Neural cell (in vitro differentiated cells): ENCODE measurements around the gene PDE8B. TPM values are rescaled to one million over a fixed set of nuclear protein-coding genes. Genes with fewer than 3 reads are reported as not detected.

Experiments used
- H2AFZ ChIP-seq: fragments of 200-600, 300-800 bp; sonication (generic), shearing (Covaris generic); 2 replicates; pipeline ENCODE4 v1.6.0; 2014; ENCODE audit warnings: low read depth, mild to moderate bottlenecking, antibody characterized with exemption, low read length, moderate library complexity
- H3F3A ChIP-seq: fragments of 200-600 bp; shearing (Covaris generic); 2 replicates; pipeline ENCODE4 v1.6.1; 2016; ENCODE audit warnings: mild to moderate bottlenecking, moderate library complexity, mixed read lengths, antibody characterized with exemption, low read length; ENCODE audit not compliant: insufficient read depth, poor library complexity, severe bottlenecking
- H3K27ac ChIP-seq: fragments of 200-600, 300-800 bp; sonication (generic), shearing (Covaris generic); 2 replicates; pipeline ENCODE4 v1.5.1; 2014; ENCODE audit warnings: mild to moderate bottlenecking, low read length, moderate library complexity
- H3K27me3 ChIP-seq: fragments of 300-800, 200-600 bp; sonication (generic), shearing (Covaris generic); 2 replicates; pipeline ENCODE4 v1.6.0; 2014; ENCODE audit warnings: mild to moderate bottlenecking, low read depth, low read length, moderate library complexity; ENCODE audit not compliant: insufficient read depth
- H3K36me3 ChIP-seq: fragments of 300-800, 200-600 bp; sonication (generic), shearing (Covaris generic); 2 replicates; pipeline ENCODE4 v1.5.1; 2014; ENCODE audit warnings: mild to moderate bottlenecking, antibody characterized with exemption, low read length, moderate library complexity; ENCODE audit not compliant: insufficient read depth
- H3K4me2 ChIP-seq: fragments of 300-800, 200-600 bp; sonication (generic), shearing (Covaris generic); 2 replicates; pipeline ENCODE4 v1.6.0; 2014; ENCODE audit warnings: mild to moderate bottlenecking, low read length
- H3K4me3 ChIP-seq: fragments of 300-800, 200-600 bp; sonication (generic), shearing (Covaris generic); 2 replicates; pipeline ENCODE4 v1.5.1; 2014; ENCODE audit warnings: mild to moderate bottlenecking, low read length, moderate library complexity
- H3K79me2 ChIP-seq: fragments of 200-600 bp; shearing (Covaris generic); replicated peaks from 2 replicates; pipeline ENCODE4 v1.6.0; 2014; ENCODE audit warnings: mild to moderate bottlenecking, low read length, moderate library complexity; ENCODE audit not compliant: insufficient read depth
- H3K9ac ChIP-seq: fragments of 300-800, 200-600 bp; sonication (generic), shearing (Covaris generic); 2 replicates; pipeline ENCODE4 v1.6.1; 2016; ENCODE audit warnings: mild to moderate bottlenecking, low read length, mixed read lengths
- H3K9me2 ChIP-seq: fragments of 200-600 bp; shearing (Covaris generic); 2 replicates; pipeline ENCODE4 v1.6.1; 2016; ENCODE audit warnings: mild to moderate bottlenecking, low read length, mixed read lengths; ENCODE audit not compliant: insufficient read depth
- H3K9me3 ChIP-seq: fragments of 200-600, 300-800 bp; sonication (generic), shearing (Covaris generic); 2 replicates; pipeline ENCODE4 v1.6.1; 2016; ENCODE audit warnings: mild to moderate bottlenecking, mixed run types, low read length, moderate library complexity, mixed read lengths
- H4K20me1 ChIP-seq: fragments of 200-600 bp; shearing (Covaris generic); 2 replicates; pipeline ENCODE4 v1.6.1; 2016; ENCODE audit warnings: mild to moderate bottlenecking, mixed run types; ENCODE audit not compliant: insufficient read depth
- EP300 ChIP-seq: fragments of 450-650 bp; conservative IDR thresholded peaks from 2 replicates; pipeline ENCODE4 v1.6.1; 2014; ENCODE audit warnings: antibody characterized with exemption, mild to moderate bottlenecking, moderate library complexity; ENCODE audit not compliant: poor library complexity, severe bottlenecking
- EZH2 ChIP-seq: fragments of 200-600, 300-800 bp; shearing (Covaris generic), sonication (generic); IDR thresholded peaks from 2 replicates; pipeline ENCODE4 v1.6.1; 2014; ENCODE audit warnings: antibody characterized with exemption, low read length, borderline replicate concordance, mild to moderate bottlenecking; ENCODE audit not compliant: insufficient read depth, poor library complexity, severe bottlenecking
- MXI1 ChIP-seq: fragments of 450-650 bp; conservative IDR thresholded peaks from 2 replicates; pipeline ENCODE4 v1.6.1; 2014; ENCODE audit warnings: antibody characterized with exemption, mild to moderate bottlenecking; ENCODE audit not compliant: poor library complexity, severe bottlenecking
- POLR2AphosphoS5 ChIP-seq: IDR thresholded peaks from 2 replicates; pipeline ENCODE4 v1.6.1; 2012
- RAD21 ChIP-seq: fragments of 450-650 bp; conservative IDR thresholded peaks from 2 replicates; pipeline ENCODE4 v1.6.1; 2014; ENCODE audit warnings: antibody characterized with exemption, mild to moderate bottlenecking, moderate library complexity
- SMC3 ChIP-seq: fragments of 450-650 bp; conservative IDR thresholded peaks from 2 replicates; pipeline ENCODE4 v1.6.1; 2014; ENCODE audit warnings: antibody characterized with exemption, mild to moderate bottlenecking, moderate library complexity; ENCODE audit not compliant: poor library complexity
- TAF1 ChIP-seq: IDR thresholded peaks from 2 replicates; pipeline ENCODE4 v1.6.1; 2012; ENCODE audit warnings: low read depth
- polyA plus RNA-seq: library from polyadenylated mRNA; depleted of rRNA; stranded (reverse); fragments of >200 nt; gene quantifications from 2 replicates; pipeline ENCODE4 v1.2.3, GENCODE V29; 2014
- TF ChIP-seq, protein P1 (sequence below): fragments of 450-650 bp; IDR thresholded peaks from 2 replicates; pipeline ENCODE4 v1.5.1; 2014; ENCODE audit warnings: antibody characterized with exemption, mild to moderate bottlenecking, moderate library complexity; ENCODE audit not compliant: poor library complexity, severe bottlenecking
- TF ChIP-seq, protein P2 (sequence below): IDR thresholded peaks from 2 replicates; pipeline ENCODE4 v1.6.1; 2012; ENCODE audit warnings: borderline replicate concordance

The PDE8B gene
- polyA plus RNA-seq, 1 donor from 2014 or later, result 0.22 TPM

DNA sequence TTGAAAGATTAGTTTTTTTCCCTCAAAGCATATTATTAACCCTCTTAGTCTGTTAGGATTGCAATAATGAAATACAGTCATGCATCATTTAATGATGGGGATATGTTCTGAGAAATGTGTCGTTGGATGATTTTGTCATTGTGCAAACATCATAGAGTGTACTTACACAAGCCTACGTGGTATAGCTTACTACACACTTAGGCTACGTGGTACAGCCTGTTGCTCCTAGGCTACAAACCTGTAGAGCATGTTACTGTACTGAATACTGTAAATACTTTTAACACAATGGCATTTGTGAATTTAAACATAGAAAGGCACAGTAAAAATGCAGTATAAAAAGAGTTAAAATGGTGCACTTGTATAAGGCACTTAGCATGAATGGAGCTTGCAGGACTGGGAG, 132.7 kb downstream of the PDE8B start:
- no peaks in the 10 kb centered on the region for H3K9me3 ChIP-seq
- no peak for TF ChIP-seq SMC3
- no peak for TF ChIP-seq TAF1
- no peak for TF ChIP-seq MXI1
- TF ChIP-seq EP300, result no peak
- no peak for TF ChIP-seq EZH2
- TF ChIP-seq, protein P1, sequence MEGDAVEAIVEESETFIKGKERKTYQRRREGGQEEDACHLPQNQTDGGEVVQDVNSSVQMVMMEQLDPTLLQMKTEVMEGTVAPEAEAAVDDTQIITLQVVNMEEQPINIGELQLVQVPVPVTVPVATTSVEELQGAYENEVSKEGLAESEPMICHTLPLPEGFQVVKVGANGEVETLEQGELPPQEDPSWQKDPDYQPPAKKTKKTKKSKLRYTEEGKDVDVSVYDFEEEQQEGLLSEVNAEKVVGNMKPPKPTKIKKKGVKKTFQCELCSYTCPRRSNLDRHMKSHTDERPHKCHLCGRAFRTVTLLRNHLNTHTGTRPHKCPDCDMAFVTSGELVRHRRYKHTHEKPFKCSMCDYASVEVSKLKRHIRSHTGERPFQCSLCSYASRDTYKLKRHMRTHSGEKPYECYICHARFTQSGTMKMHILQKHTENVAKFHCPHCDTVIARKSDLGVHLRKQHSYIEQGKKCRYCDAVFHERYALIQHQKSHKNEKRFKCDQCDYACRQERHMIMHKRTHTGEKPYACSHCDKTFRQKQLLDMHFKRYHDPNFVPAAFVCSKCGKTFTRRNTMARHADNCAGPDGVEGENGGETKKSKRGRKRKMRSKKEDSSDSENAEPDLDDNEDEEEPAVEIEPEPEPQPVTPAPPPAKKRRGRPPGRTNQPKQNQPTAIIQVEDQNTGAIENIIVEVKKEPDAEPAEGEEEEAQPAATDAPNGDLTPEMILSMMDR, result no peak
- TF ChIP-seq, protein P2, sequence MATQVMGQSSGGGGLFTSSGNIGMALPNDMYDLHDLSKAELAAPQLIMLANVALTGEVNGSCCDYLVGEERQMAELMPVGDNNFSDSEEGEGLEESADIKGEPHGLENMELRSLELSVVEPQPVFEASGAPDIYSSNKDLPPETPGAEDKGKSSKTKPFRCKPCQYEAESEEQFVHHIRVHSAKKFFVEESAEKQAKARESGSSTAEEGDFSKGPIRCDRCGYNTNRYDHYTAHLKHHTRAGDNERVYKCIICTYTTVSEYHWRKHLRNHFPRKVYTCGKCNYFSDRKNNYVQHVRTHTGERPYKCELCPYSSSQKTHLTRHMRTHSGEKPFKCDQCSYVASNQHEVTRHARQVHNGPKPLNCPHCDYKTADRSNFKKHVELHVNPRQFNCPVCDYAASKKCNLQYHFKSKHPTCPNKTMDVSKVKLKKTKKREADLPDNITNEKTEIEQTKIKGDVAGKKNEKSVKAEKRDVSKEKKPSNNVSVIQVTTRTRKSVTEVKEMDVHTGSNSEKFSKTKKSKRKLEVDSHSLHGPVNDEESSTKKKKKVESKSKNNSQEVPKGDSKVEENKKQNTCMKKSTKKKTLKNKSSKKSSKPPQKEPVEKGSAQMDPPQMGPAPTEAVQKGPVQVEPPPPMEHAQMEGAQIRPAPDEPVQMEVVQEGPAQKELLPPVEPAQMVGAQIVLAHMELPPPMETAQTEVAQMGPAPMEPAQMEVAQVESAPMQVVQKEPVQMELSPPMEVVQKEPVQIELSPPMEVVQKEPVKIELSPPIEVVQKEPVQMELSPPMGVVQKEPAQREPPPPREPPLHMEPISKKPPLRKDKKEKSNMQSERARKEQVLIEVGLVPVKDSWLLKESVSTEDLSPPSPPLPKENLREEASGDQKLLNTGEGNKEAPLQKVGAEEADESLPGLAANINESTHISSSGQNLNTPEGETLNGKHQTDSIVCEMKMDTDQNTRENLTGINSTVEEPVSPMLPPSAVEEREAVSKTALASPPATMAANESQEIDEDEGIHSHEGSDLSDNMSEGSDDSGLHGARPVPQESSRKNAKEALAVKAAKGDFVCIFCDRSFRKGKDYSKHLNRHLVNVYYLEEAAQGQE, result no peak
- TF ChIP-seq POLR2AphosphoS5, result no peak
- no peak for TF ChIP-seq RAD21

DNA sequence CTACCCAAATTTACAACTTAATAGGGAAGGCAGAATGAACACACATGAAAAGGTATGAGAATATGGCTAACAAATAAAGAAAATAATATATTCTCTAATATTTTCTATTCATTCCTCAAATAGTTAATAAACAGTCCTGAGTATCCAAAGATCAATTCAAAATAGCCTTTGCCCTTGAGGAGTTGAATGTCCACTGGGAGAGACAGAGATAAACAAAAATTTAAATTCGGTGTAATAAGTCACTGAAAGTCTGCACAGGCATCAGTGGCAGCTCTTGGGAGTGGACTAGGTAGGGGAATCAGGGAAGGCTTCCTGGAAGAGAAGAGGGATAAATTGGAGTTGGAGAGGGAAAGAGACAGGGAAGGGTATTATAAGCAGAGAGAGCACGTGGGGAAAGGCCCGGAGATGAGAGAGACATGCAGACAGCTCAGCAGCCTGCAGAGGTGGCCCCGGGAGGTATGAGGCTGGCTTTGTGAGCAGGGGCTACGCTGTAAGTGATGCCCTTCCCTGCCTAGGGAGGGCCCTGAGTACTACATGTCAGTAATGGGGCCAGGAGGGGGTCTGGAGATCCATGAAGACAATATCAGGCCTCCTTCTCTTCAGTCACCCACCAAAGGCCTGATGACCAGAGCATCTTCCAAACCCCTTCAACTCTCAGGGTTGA, 137.1 kb downstream of the PDE8B start:
- TF ChIP-seq, protein P2, result no peak
- TF ChIP-seq SMC3 (no peak), RAD21 (no peak), EP300 (no peak), POLR2AphosphoS5 (no peak), TAF1 (no peak), EZH2 (no peak), MXI1 (no peak)
- TF ChIP-seq, protein P1, result no peak
- Histone ChIP-seq H3F3A (no peaks in the 10 kb centered on the region), H3K4me2 (no peak overlapping the region), H3K9me2 (no peaks in the 10 kb centered on the region), H3K4me3 (no peak overlapping the region), H3K27ac (no peak overlapping the region), H3K36me3 (no peaks in the 10 kb centered on the region), H2AFZ (no peak overlapping the region), H3K9me3 (no peaks in the 10 kb centered on the region), H4K20me1 (no peaks in the 10 kb centered on the region), H3K27me3 (no peaks in the 10 kb centered on the region), H3K9ac (no peak overlapping the region), H3K79me2 (no peaks in the 10 kb centered on the region)

More for the DNA sequence above, 132.7 kb downstream of the PDE8B start:
- Histone ChIP-seq H2AFZ (no peak overlapping the region), H4K20me1 (no peaks in the 10 kb centered on the region), H3K9ac (no peak overlapping the region), H3F3A (no peaks in the 10 kb centered on the region), H3K36me3 (no peaks in the 10 kb centered on the region), H3K4me3 (no peak overlapping the region), H3K4me2 (no peak overlapping the region), H3K9me2 (no peaks in the 10 kb centered on the region), H3K79me2 (no peaks in the 10 kb centered on the region), H3K27me3 (no peaks in the 10 kb centered on the region), H3K27ac (no peak overlapping the region)
